Measurements from ENCODE around the gene STT3A. TPM values are rescaled to one million over a fixed set of nuclear protein-coding genes. Genes with fewer than 3 reads are reported as not detected.
"Not testable (repeated sequence)": the region's sequence is repeated elsewhere in the genome, so short reads cannot be mapped to it uniquely, and the experiment has no call there.

Gene STT3A
- total RNA-seq, 1 donor from 2014 or later, result 57.6 TPM

- Histone ChIP-seq H3K36me3 (no peaks in the 10 kb centered on the region), H3K27me3 (ENCODE audit: low read depth) (no peaks in the 10 kb centered on the region), H3K4me3 (no peak overlapping the region), H3K4me1 (peaks cover 24% of the 10 kb centered on the region), H3K9me3 (replicated peaks) (no peaks in the 10 kb centered on the region), H3K27ac (replicated peaks) (no peak overlapping the region)
- intact Hi-C loops (cut with micrococcal nuclease), result no loop called here
- no peak for DNase-seq
- no peak for TF ChIP-seq CTCF (IDR thresholded peaks at IDR 0.05; ENCODE audit: borderline replicate concordance)
These were observed 26.4 kb upstream of the STT3A start for GRCh38 chr11:125566235-125566634.

GRCh38 chr11:125568970-125569914, 23.4 kb upstream of the STT3A start, which contains the start of gene EI24:
Gene EI24, plus strand, starts transcription at chr11:125569477. Its CDS starts 3,051 bp downstream, at chr11:125572528.
- H3K9me3 ChIP-seq (replicated peaks), result no peaks in the 10 kb centered on the region
- DNase-seq, result peak; percentile 93
- peaks cover 16% of the 10 kb centered on the region for H3K36me3 ChIP-seq
- H3K27me3 ChIP-seq (ENCODE audit: low read depth), result no peaks in the 10 kb centered on the region
- peak; percentile 84 for TF ChIP-seq CTCF (IDR thresholded peaks at IDR 0.05; ENCODE audit: borderline replicate concordance)
- peak within 1 kb of the TSS; percentile 91 for H3K4me3 ChIP-seq
- peak within 1 kb of the TSS; percentile 90 for H3K27ac ChIP-seq (replicated peaks)
- H3K4me1 ChIP-seq, result peaks cover 29% of the 10 kb centered on the region
- intact Hi-C loops (cut with micrococcal nuclease), result no loop called here

DNA sequence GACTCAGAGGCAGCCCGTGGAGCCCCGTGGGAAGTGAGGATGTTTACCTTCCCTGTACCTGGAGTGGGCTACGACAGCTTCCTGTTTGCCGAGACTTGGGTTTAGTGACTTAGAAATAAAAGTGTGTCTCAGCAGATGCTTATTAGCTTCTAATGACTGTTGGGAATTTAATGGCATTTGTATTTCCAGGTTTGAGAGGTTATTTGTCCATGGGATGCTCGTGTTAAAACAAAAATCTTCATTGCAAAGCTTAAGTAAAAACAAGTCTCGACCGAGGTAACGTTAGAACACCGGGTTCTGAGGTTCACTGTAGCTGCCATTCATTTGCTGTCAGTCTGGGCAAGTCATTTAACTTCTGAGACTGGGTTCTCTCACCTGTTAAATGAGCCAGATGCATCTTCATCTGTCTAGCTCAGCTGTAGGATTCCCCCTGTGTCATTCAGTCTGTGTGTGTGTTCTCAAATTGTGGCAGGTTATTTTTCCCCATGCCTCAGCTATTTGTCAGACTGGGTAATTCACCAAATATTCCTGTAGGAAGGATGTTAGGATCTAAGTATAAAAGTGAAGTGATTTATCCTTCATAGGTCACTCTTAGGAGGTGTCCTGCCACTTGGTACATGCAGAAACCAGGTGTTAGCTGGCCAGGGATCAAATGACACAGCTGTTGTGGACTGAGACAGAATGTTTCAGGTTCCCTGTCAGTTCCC, 22.6 kb upstream of the STT3A start:
- H3K4me1 ChIP-seq, result peaks cover 29% of the 10 kb centered on the region
- TF ChIP-seq CTCF (IDR thresholded peaks at IDR 0.05; ENCODE audit: borderline replicate concordance), result no peak
- peaks cover 24% of the 10 kb centered on the region for H3K36me3 ChIP-seq
- intact Hi-C loops (cut with micrococcal nuclease), result no loop called here
- H3K27me3 ChIP-seq (ENCODE audit: low read depth), result no peaks in the 10 kb centered on the region
- no peaks in the 10 kb centered on the region for H3K9me3 ChIP-seq (replicated peaks)
- H3K27ac ChIP-seq (replicated peaks), result peak overlapping the region; percentile 90
- DNase-seq, result no peak
- peak overlapping the region; percentile 91 for H3K4me3 ChIP-seq

- DNase-seq, result no peak
- intact Hi-C loops (cut with micrococcal nuclease), result no loop called here
- H3K4me3 ChIP-seq, result no peak overlapping the region
- H3K4me1 ChIP-seq, result peaks cover 29% of the 10 kb centered on the region
- no peaks in the 10 kb centered on the region for H3K9me3 ChIP-seq (replicated peaks)
- no peaks in the 10 kb centered on the region for H3K27me3 ChIP-seq (ENCODE audit: low read depth)
- peaks cover 33% of the 10 kb centered on the region for H3K36me3 ChIP-seq
- no peak for TF ChIP-seq CTCF (IDR thresholded peaks at IDR 0.05; ENCODE audit: borderline replicate concordance)
- H3K27ac ChIP-seq (replicated peaks), result no peak overlapping the region
These were observed 21.7 kb upstream of the STT3A start for GRCh38 chr11:125570952-125571351.

- intact Hi-C loops (cut with micrococcal nuclease), result no loop called here
- Histone ChIP-seq H3K36me3 (peaks cover 53% of the 10 kb centered on the region), H3K9me3 (replicated peaks) (no peaks in the 10 kb centered on the region), H3K4me1 (peaks cover 29% of the 10 kb centered on the region), H3K27ac (replicated peaks) (no peak overlapping the region), H3K27me3 (ENCODE audit: low read depth) (no peaks in the 10 kb centered on the region), H3K4me3 (no peak overlapping the region)
- no peak for TF ChIP-seq CTCF (IDR thresholded peaks at IDR 0.05; ENCODE audit: borderline replicate concordance)
- DNase-seq, result no peak
These were observed 19.7 kb upstream of the STT3A start for GRCh38 chr11:125572916-125573315.

DNA sequence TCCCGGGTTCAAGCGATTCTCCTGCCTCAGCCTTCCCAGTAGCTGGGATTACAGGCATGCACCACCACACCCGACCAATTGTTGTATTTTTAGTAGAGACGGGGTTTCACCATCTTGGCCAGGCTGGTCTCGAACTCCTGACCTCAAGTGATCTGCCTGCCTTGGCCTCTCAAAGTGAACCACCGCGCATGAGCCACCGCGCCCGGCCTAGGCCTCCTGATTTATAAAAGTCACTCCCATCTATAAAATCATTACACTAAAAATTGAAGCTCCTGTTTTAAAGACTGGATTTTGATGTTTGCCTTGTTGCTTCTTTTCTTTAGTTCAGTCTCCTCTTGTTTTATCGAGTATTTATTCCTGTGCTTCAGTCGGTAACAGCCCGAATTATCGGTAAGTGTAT, 15.5 kb upstream of the STT3A start:
- H3K27ac ChIP-seq (replicated peaks); H3K9me3 ChIP-seq (replicated peaks); H3K27me3 ChIP-seq (ENCODE audit: low read depth); H3K4me1 ChIP-seq; H3K4me3 ChIP-seq; intact Hi-C loops (cut with micrococcal nuclease); DNase-seq: not testable (repeated sequence)
- H3K36me3 ChIP-seq, result peaks cover 96% of the 10 kb centered on the region
